Activated T-helper 17 cell treated with anti-CD3 and anti-CD28 coated beads, Interleukin-2, amount 50 U/mL, for 72 hours (primary cell): ENCODE measurements around the gene POLL. TPM values are rescaled to one million over a fixed set of nuclear protein-coding genes. Genes with fewer than 3 reads are reported as not detected.

ENCODE experiments used
- ATAC-seq: fragments of 150-1000 bp; cut with Tn5 transposase; replicated peaks from 2 replicates; pipeline ENCODE4 v1.10.0; 2021; ENCODE audit warnings: mild to moderate bottlenecking, moderate library complexity
- H3K27ac Mint-ChIP-seq: one replicate; pipeline ENCODE4 v1.8.0; 2022; ENCODE audit warnings: mixed read lengths
- H3K27me3 Mint-ChIP-seq: one replicate; pipeline ENCODE4 v1.8.0; 2022; ENCODE audit warnings: mixed read lengths
- H3K36me3 Mint-ChIP-seq: one replicate; pipeline ENCODE4 v1.8.0; 2022; ENCODE audit warnings: low read depth, mild to moderate bottlenecking, mixed read lengths
- H3K4me1 Mint-ChIP-seq: one replicate; pipeline ENCODE4 v1.8.0; 2022; ENCODE audit warnings: mixed read lengths
- H3K4me3 Mint-ChIP-seq: one replicate; pipeline ENCODE4 v1.8.0; 2022; ENCODE audit warnings: mild to moderate bottlenecking, mixed read lengths
- H3K9me3 Mint-ChIP-seq: one replicate; pipeline ENCODE4 v1.8.0; 2022; ENCODE audit warnings: mixed read lengths
- total RNA-seq, 2 donors: library from RNA; stranded (reverse); gene quantifications; one replicate each; pipeline ENCODE4 v1.2.3, GENCODE V29; 2022

POLL gene
- total RNA-seq, 2 donors from 2014 or later, result 26.3 to 46.8 TPM

DNA sequence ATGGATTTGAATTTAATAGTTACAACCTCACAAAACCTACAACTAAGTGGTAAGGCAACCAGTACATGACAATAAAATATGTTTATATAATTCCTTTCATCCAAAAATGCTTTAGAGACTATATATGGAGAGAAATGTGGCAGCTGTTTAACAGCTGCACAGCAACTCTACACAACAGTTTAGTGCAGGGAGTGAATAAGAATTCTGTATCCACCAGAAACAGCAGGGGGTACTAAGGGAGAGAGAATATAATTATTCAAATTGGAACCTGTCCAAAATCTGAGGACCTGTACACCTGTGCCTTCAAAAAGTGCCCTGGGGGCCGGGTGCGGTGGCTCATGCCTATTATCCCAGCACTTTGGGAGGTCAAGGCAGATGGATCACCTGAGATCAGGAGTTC is 49.6 kb downstream of the POLL start:
- Mint-ChIP-seq H3K9me3 (no peaks in the 10 kb centered on the region), H3K27ac (no peak overlapping the region), H3K4me1 (no peaks in the 10 kb centered on the region), H3K4me3 (no peak overlapping the region), H3K36me3 (peaks cover 46% of the 10 kb centered on the region), H3K27me3 (no peaks in the 10 kb centered on the region)
- ATAC-seq, result no peak

DNA sequence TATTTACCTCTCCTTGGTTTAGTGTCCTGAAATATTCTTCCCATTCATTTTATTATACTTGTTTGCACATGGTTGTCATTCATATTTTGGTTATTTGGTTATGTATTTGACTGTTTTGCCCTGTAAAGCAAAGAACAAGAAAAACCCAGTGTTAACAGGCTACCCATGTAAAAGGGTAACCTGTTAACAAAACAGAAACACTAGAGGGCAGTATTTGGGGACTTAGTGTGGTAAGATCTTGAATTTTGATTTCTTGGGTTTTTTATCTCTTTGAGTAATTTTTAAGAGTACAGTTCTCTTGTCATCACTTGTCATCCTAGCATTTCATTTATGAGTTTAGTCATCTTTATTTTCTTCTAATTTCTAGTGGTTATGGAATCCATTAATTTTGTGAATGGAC is 51.3 kb downstream of the POLL start:
- H3K9me3 Mint-ChIP-seq, result no peaks in the 10 kb centered on the region
- H3K4me3 Mint-ChIP-seq, result no peak overlapping the region
- peaks cover 57% of the 10 kb centered on the region for H3K36me3 Mint-ChIP-seq
- H3K27ac Mint-ChIP-seq, result no peak overlapping the region
- no peak for ATAC-seq
- H3K27me3 Mint-ChIP-seq, result no peaks in the 10 kb centered on the region
- H3K4me1 Mint-ChIP-seq, result no peaks in the 10 kb centered on the region

DNA sequence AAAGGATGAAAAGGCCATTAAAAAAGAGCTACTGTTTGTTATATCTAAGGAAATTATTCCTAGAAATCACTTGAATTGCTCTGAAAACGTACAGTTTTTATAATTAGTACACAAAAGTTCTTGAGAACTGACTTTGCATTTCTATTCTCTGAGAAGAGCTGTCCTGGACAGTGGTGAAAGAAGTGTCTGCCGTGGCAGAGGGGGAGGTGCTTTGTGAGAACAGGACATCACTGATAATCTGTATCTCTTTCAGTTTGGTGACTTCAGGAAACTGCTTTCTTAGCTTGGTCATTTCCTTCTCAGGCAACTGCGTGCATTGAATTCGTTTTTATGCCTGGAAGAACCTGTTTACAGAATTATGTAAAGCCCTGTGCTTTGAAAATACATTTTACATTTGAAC is 52.1 kb downstream of the POLL start:
- peaks cover 57% of the 10 kb centered on the region for H3K36me3 Mint-ChIP-seq
- no peaks in the 10 kb centered on the region for H3K27me3 Mint-ChIP-seq
- no peaks in the 10 kb centered on the region for H3K9me3 Mint-ChIP-seq
- no peak overlapping the region for H3K4me3 Mint-ChIP-seq
- H3K27ac Mint-ChIP-seq, result no peak overlapping the region
- H3K4me1 Mint-ChIP-seq, result no peaks in the 10 kb centered on the region
- ATAC-seq, result no peak

DNA sequence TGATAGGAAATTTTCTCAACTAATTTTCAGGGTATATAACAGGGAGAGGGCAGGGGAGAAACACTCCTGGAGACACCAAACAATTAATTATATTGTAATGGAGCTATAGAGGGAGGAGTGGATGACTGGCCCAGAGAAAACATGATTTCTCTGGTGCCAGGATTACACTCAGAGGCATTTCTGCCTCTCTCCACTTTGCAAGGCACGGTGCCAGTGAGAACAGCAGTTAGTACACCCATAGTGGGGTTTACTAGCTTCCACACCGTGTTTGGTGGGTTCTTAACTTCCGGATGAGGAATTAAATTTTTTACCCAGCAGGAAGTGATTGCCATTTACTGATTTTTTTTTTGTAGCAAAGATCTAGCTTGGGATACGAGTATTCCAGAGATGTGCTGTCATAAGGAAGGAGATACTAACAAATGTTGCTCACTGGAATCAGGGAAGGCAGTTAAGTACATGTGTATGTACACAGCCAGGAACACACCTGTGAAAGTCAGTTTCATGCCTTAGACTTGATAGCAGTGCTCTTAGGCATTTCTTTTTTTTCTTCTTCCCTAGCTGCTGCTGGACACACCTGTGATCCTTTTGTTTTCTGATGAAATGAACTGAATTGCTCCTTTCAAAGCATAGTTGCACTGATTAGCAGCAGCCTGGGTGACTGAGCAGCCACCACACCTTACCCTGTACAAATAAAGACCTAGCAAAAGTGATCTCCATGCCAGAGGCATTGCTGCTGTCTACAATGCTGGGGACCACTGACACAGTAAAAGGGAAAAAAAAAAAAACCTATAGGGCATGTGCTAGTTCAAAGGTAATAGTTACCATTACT is 58.1 kb downstream of the POLL start:
- H3K27ac Mint-ChIP-seq, result no peak overlapping the region
- no peak overlapping the region for H3K4me3 Mint-ChIP-seq
- no peak for ATAC-seq
- H3K27me3 Mint-ChIP-seq, result no peaks in the 10 kb centered on the region
- H3K36me3 Mint-ChIP-seq, result peaks cover 46% of the 10 kb centered on the region
- no peaks in the 10 kb centered on the region for H3K4me1 Mint-ChIP-seq
- H3K9me3 Mint-ChIP-seq, result no peaks in the 10 kb centered on the region

DNA sequence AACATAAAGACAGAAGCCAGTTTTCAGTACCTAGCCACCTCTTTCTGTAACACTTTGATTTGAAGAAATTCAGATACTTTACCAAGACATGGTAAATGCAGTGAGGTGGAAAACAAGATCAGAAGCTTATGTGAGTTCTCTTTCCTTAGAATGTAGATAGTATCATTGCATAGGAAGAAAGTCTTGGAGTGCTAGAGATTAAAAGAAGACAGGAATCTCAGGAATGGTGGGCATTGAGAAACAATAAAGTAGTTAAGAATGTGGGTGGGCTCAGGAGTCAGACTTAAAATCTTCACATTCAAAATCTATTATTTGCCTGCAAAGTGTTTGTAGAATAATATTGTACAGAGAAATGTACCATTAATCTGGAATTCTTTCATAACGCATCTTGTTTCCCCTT is 58.9 kb downstream of the POLL start:
- no peak for ATAC-seq
- no peak overlapping the region for H3K27ac Mint-ChIP-seq
- no peaks in the 10 kb centered on the region for H3K9me3 Mint-ChIP-seq
- H3K4me1 Mint-ChIP-seq, result no peaks in the 10 kb centered on the region
- H3K4me3 Mint-ChIP-seq, result no peak overlapping the region
- H3K36me3 Mint-ChIP-seq, result peaks cover 40% of the 10 kb centered on the region
- no peaks in the 10 kb centered on the region for H3K27me3 Mint-ChIP-seq

Other genes with a start within 250 kb of the POLL start
- 10 to 100 TPM; 14.8 to 15.1 TPM for gene BTRC, start 234.1 kb downstream of the POLL start, total RNA-seq
- gene DPCD, start 64 bp upstream of the POLL start, total RNA-seq, result 10 to 100 TPM; 10.6 to 19.2 TPM
- gene FBXW4, start 106.9 kb upstream of the POLL start, total RNA-seq, result 10 to 100 TPM; 37.1 to 41.6 TPM
- not detected for gene FGF8, start 187.9 kb upstream of the POLL start, total RNA-seq
- 100 to 1,000 TPM in 1 of 2 donors, 10 to 100 TPM in 1; 72.6 to 162 TPM for gene NPM3, start 195.2 kb upstream of the POLL start, total RNA-seq
- gene OGA, start 230.2 kb upstream of the POLL start, total RNA-seq, result 100 to 1,000 TPM; 119 to 291 TPM